Thoracic aorta (tissue), 2 donors: ENCODE data around the gene ERGIC1. TPM values are rescaled to one million over a fixed set of nuclear protein-coding genes. Genes with fewer than 3 reads are reported as not detected.
A peak's percentile ranks its signal among the peaks of the same experiment; 100 is the strongest.

Experiments used
- ATAC-seq: fragments of 150-250 bp; one replicate; pipeline ENCODE4 v1.8.0; 2017; ENCODE audit warnings: low read depth; ENCODE audit not compliant: insufficient number of reproducible peaks, low FRiP score
- DNase-seq: peaks from one replicate; pipeline ENCODE4 v3.0.0-alpha.2; 2020; ENCODE audit warnings: low spot score
- H3K27ac ChIP-seq, 2 donors: fragments of 200-600 bp; sonication (generic); 1 replicate in 1 of 2; 2 replicates in 1 of 2; pipeline ENCODE4 v1.5.1; 2016; ENCODE audit warnings: mild to moderate bottlenecking in 2 of 2, moderate library complexity in 2 of 2
- H3K27me3 ChIP-seq: fragments of 200-600 bp; sonication (generic); replicated peaks from 2 replicates; pipeline ENCODE4 v1.6.0; 2016; ENCODE audit warnings: mild to moderate bottlenecking; ENCODE audit not compliant: insufficient read depth
- H3K36me3 ChIP-seq: fragments of 200-600 bp; sonication (generic); one replicate; pipeline ENCODE4 v1.5.1; 2016
- H3K4me1 ChIP-seq, 2 donors: fragments of 200-600 bp; sonication (generic); 1 replicate in 1 of 2; 2 replicates in 1 of 2; pipeline versions ENCODE4 v1.5.1 to v1.6.0; 2016; ENCODE audit warnings: low read depth in 2 of 2, mild to moderate bottlenecking in 1 of 2; ENCODE audit not compliant: control insufficient read depth in 1 of 2
- H3K4me3 ChIP-seq: fragments of 200-600 bp; sonication (generic); 2 replicates; pipeline ENCODE4 v1.5.1; 2016; ENCODE audit warnings: mild to moderate bottlenecking
- H3K9me3 ChIP-seq: fragments of 200-600 bp; sonication (generic); 2 replicates; pipeline ENCODE4 v1.5.1; 2016
- total RNA-seq, 2 donors: library from RNA; depleted of rRNA; stranded (reverse); fragments of >200 nt; gene quantifications; one replicate each; pipeline versions ENCODE4 v1.1.0 to v1.2.3, GENCODE V29; 2016
- TF ChIP-seq, protein P1 (sequence below): fragments of 200-600 bp; sonication (generic); IDR thresholded peaks from one replicate; pipeline ENCODE4 v1.5.1; 2019; ENCODE audit warnings: antibody characterized with exemption

The ERGIC1 gene
- total RNA-seq, 2 donors from 2014 or later, result 141 to 230 TPM

DNA sequence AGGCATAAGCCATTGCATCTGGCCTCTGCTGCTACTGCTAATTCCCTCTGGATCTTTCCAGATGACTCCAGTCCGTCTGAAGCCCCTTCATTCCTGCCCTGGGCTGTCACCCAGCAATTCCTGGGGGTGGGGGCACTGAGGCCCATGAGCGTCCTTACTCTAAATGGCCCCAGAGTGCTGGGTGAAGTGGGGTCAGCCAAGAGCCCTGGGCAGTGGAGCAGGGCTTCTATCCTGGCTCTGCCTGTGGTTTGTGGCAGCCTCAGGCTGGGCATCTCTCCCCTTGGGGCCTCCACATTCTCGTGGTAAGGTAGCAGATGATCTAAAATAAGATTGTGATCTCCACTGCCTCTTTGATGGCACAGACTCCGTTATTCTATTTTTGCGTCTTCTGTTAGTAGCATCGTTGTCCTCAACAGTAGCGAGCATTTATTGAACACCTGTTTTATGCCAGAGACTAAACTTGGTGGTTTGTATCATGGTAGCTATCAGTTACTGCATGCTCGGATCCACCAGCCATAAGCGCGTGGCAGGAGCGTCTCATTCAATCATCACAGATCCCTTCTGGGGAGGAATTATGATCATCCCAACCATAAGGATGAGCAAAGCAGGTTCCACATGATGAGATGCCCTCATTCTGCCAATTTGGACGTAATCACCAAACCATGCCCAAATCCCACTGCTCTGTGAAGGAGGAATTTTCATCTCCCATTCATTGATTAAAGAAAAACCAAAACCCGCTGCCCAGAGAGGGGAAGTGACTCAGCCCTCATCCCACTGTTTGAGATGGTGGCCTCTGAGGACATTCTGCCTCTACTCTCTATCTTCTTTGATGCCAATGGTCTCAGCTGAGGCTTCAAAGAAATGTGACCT, 41.1 kb upstream of the ERGIC1 start:
- Histone ChIP-seq H3K27me3 (no peaks in the 10 kb centered on the region), H3K4me3 (no peak overlapping the region), H3K36me3 (no peaks in the 10 kb centered on the region), H3K4me1 (peaks cover 45 to 96% of the 10 kb centered on the region in 2 donors), H3K9me3 (no peaks in the 10 kb centered on the region), H3K27ac (peak overlapping the region; percentile 95 to 96)
- DNase-seq (no peak), ATAC-seq (no peak)
- TF ChIP-seq, protein P1, sequence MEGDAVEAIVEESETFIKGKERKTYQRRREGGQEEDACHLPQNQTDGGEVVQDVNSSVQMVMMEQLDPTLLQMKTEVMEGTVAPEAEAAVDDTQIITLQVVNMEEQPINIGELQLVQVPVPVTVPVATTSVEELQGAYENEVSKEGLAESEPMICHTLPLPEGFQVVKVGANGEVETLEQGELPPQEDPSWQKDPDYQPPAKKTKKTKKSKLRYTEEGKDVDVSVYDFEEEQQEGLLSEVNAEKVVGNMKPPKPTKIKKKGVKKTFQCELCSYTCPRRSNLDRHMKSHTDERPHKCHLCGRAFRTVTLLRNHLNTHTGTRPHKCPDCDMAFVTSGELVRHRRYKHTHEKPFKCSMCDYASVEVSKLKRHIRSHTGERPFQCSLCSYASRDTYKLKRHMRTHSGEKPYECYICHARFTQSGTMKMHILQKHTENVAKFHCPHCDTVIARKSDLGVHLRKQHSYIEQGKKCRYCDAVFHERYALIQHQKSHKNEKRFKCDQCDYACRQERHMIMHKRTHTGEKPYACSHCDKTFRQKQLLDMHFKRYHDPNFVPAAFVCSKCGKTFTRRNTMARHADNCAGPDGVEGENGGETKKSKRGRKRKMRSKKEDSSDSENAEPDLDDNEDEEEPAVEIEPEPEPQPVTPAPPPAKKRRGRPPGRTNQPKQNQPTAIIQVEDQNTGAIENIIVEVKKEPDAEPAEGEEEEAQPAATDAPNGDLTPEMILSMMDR, result no peak

DNA sequence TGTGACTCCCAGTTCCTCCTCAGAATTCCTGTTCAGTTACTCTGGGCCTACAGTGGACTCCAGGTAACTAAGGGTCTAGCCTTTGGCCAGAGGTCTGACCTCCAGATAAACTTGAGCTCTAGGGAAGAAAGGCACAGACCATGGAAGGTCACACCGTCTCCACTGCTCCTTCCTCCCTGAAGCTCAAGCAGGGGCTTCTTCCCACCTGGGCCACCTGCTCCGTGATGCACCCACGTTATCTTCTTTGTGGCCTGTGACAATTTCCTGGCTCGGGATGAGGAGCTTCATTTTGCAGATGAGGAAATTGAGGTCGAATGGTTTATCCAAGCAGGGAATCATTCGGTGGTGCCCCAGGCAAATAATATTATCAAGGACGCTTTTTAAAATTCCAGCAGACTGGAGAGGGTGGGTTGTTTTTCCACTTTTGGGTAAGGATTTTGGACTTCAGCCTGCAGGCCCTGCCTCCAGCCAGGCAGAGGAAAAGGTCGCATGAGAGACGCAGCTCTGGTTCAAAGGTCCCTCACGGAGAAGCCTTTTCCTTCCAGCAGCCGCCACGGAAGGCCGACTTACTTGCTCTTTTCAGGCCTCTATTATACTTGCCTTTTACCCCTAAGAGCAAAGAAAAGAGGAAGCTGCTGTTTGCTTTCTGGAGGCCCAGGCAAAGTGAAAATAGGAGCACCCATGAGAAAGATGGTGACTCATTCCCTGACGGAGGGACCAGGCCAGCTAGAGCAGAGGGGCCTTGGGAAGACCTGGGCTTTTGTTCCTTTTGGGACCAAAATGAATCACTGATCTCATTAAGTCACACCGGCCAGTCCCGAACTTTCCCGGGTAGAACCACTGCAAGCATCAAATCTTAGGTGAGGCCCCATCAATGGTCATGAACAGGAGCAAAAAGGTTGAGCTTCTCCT, 40.2 kb upstream of the ERGIC1 start:
- ATAC-seq (no peak), DNase-seq (no peak)
- Histone ChIP-seq H3K4me3 (no peak overlapping the region), H3K27ac (peak overlapping the region; percentile 95 to 96), H3K27me3 (no peaks in the 10 kb centered on the region), H3K9me3 (no peaks in the 10 kb centered on the region), H3K4me1 (peaks cover 43 to 93% of the 10 kb centered on the region in 2 donors), H3K36me3 (no peaks in the 10 kb centered on the region)
- TF ChIP-seq, protein P1, result no peak

DNA sequence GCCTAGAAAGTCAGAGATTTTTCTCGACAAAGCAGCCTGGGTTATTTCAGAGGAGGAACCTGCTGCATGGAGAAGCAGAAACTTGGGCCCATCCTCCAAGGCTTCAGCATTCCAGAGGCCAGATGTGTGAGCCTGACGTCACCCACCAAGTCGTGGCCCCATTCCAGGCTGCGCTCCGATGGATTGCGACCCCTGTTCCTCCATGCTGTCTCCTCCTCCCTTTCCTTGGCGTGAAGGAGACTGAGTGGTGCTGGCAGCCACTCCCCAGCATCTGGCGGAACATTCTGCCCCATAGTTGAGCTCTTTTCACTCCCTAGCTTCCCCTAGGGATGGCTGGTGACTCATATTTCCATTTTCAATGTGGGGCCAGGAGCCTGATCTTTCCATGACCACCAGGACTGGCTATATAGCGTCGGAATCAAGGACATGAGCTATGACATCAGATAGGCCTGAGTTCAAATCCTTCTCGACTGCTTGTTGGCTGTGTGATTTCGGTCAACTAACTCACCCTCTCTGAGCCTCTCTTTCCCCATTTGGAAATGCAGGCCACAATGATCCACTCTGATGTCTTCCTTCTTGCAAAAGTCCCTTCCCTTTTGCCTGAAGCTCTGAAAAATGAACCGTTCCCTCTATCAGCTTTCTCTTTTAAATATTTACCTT, 38.6 kb upstream of the ERGIC1 start:
- Histone ChIP-seq H3K27me3 (no peaks in the 10 kb centered on the region), H3K4me1 (peaks cover 40 to 92% of the 10 kb centered on the region in 2 donors), H3K4me3 (peak overlapping the region; percentile 29), H3K9me3 (no peaks in the 10 kb centered on the region), H3K36me3 (no peaks in the 10 kb centered on the region), H3K27ac (peak overlapping the region; percentile 95 to 96)
- TF ChIP-seq, protein P1, result no peak
- ATAC-seq, result peak; percentile 80
- DNase-seq, result peak; percentile 92

DNA sequence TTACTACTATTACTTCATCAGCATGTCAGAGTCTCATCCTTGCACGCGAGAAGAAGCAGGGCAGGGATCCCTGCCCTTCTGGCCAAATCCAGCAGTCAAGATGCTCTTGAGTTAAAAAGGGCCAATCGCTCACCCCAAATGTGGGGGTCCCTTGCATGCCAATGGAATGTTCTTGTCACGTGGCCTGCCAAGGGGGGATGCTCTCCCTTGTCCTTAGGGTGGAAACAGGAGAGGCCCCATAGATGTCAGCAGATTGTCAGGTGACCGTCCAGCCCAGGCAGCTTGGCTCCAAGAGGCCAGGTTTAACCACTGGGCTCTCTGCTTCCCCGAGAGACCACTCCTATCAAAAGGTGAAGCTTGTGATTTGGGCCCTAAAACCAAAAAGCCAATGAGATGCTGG, 37.7 kb upstream of the ERGIC1 start:
- no peak for ATAC-seq
- no peaks in the 10 kb centered on the region for H3K9me3 ChIP-seq
- no peaks in the 10 kb centered on the region for H3K27me3 ChIP-seq
- peak overlapping the region; percentile 92 to 96 for H3K27ac ChIP-seq
- no peak overlapping the region for H3K4me3 ChIP-seq
- H3K36me3 ChIP-seq, result no peaks in the 10 kb centered on the region
- TF ChIP-seq, protein P1, result no peak
- H3K4me1 ChIP-seq, result peaks cover 40 to 92% of the 10 kb centered on the region in 2 donors
- no peak for DNase-seq
